Measurements from ENCODE around the gene PTPRM. TPM values are rescaled to one million over a fixed set of nuclear protein-coding genes. Genes with fewer than 3 reads are reported as not detected.

PTPRM gene
- total RNA-seq, 4 donors from 2014 or later: 62.7 to 94.0 (median 76.0) TPM

GRCh38 chr18:7577706-7578105, 10.6 kb downstream of the PTPRM start:
- H3K4me3 ChIP-seq: no peak overlapping the region
- H3K27ac ChIP-seq (replicated peaks in 1 of 4): no peak overlapping the region
- no peak for DNase-seq (ENCODE audit: extremely low spot score)
- TF ChIP-seq POLR2AphosphoS5 (IDR thresholded peaks at IDR 0.05) (no peak), CTCF (IDR thresholded peaks at IDR 0.05) (no peak), EP300 (IDR thresholded peaks at IDR 0.05) (no peak), POLR2A (IDR thresholded peaks at IDR 0.05; ENCODE audit: low read depth) (no peak)
- intact Hi-C loops (cut with DNase I): loop anchor here (10.0 kb wide), 3 partner anchors 47 to 807 kb away; no protein-coding TSS in a partner anchor
- H3K36me3 ChIP-seq: no peaks in the 10 kb centered on the region
- WGBS: 25% methylated on average over 1 of the region's 1 CpG
- H3K9me3 ChIP-seq: no peaks in the 10 kb centered on the region
- H3K27me3 ChIP-seq: no peaks in the 10 kb centered on the region
- peaks cover 37 to 59% (median 50%) of the 10 kb centered on the region in 4 donors for H3K4me1 ChIP-seq

- H3K4me3 ChIP-seq: no peak overlapping the region
- TF ChIP-seq CTCF (IDR thresholded peaks at IDR 0.05): no peak
- no peak for TF ChIP-seq EP300 (IDR thresholded peaks at IDR 0.05)
- TF ChIP-seq POLR2A (IDR thresholded peaks at IDR 0.05; ENCODE audit: low read depth): no peak
- TF ChIP-seq POLR2AphosphoS5 (IDR thresholded peaks at IDR 0.05): no peak
- no peak for DNase-seq (ENCODE audit: extremely low spot score)
- H3K36me3 ChIP-seq: no peaks in the 10 kb centered on the region
- no peak overlapping the region for H3K27ac ChIP-seq (replicated peaks in 1 of 4)
- no peaks in the 10 kb centered on the region for H3K9me3 ChIP-seq
- H3K27me3 ChIP-seq: no peaks in the 10 kb centered on the region
- WGBS: 81% methylated on average over 3 of the region's 3 CpGs
- peaks cover 31 to 54% (median 44%) of the 10 kb centered on the region in 4 donors for H3K4me1 ChIP-seq
- intact Hi-C loops (cut with DNase I): loop anchor here (10.0 kb wide), 3 partner anchors 45 to 805 kb away; no protein-coding TSS in a partner anchor
These were observed 12.2 kb downstream of the PTPRM start for GRCh38 chr18:7579176-7579917.

GRCh38 chr18:7579918-7580542, 12.9 kb downstream of the PTPRM start:
- no peaks in the 10 kb centered on the region for H3K9me3 ChIP-seq
- TF ChIP-seq POLR2A (IDR thresholded peaks at IDR 0.05; ENCODE audit: low read depth): no peak
- TF ChIP-seq CTCF (IDR thresholded peaks at IDR 0.05): no peak
- TF ChIP-seq POLR2AphosphoS5 (IDR thresholded peaks at IDR 0.05): no peak
- no peak for TF ChIP-seq EP300 (IDR thresholded peaks at IDR 0.05)
- no peaks in the 10 kb centered on the region for H3K36me3 ChIP-seq
- peaks cover 37 to 60% (median 51%) of the 10 kb centered on the region in 4 donors for H3K4me1 ChIP-seq
- intact Hi-C loops (cut with DNase I): loop anchor here (10.0 kb wide), 3 partner anchors 45 to 805 kb away; no protein-coding TSS in a partner anchor
- no peak for DNase-seq (ENCODE audit: extremely low spot score)
- H3K4me3 ChIP-seq: no peak overlapping the region
- WGBS: 94% methylated on average over 4 of the region's 4 CpGs
- no peak overlapping the region for H3K27ac ChIP-seq (replicated peaks in 1 of 4)
- no peaks in the 10 kb centered on the region for H3K27me3 ChIP-seq

GRCh38 chr18:7584646-7585275, 17.6 kb downstream of the PTPRM start:
- intact Hi-C loops (cut with DNase I): no loop called here
- 47% methylated on average over 7 of the region's 7 CpGs for WGBS
- Histone ChIP-seq H3K36me3 (no peaks in the 10 kb centered on the region), H3K27me3 (no peaks in the 10 kb centered on the region), H3K27ac (replicated peaks in 1 of 4) (peak overlapping the region in 2 of 4 donors; percentile 25 to 32), H3K4me3 (no peak overlapping the region), H3K4me1 (peaks cover 28 to 39% (median 35%) of the 10 kb centered on the region in 4 donors), H3K9me3 (no peaks in the 10 kb centered on the region)
- TF ChIP-seq POLR2AphosphoS5 (IDR thresholded peaks at IDR 0.05) (no peak), EP300 (IDR thresholded peaks at IDR 0.05) (no peak), CTCF (IDR thresholded peaks at IDR 0.05) (no peak), POLR2A (IDR thresholded peaks at IDR 0.05; ENCODE audit: low read depth) (no peak)
- DNase-seq (ENCODE audit: extremely low spot score): no peak

Measured in esophagus muscularis mucosa (tissue), 4 donors.